HUES64 (cell line): Measurements from ENCODE around the gene DYSF.

Experiments used
- H3K27ac ChIP-seq: 2 replicates; pipeline ENCODE4 v1.7.0; 2013; ENCODE audit warnings: low read depth, low read length, inconsistent platforms
- H3K27me3 ChIP-seq: 2 replicates; pipeline ENCODE4 v1.6.1; 2013; ENCODE audit warnings: mild to moderate bottlenecking, low read length; ENCODE audit not compliant: insufficient read depth
- H3K36me3 ChIP-seq: 2 replicates; pipeline ENCODE4 v1.6.1; 2013; ENCODE audit warnings: mild to moderate bottlenecking, low read length; ENCODE audit not compliant: insufficient read depth
- H3K4me1 ChIP-seq: 2 replicates; pipeline ENCODE4 v1.6.1; 2013; ENCODE audit warnings: mild to moderate bottlenecking, low read length, moderate library complexity; ENCODE audit not compliant: insufficient read depth
- H3K4me3 ChIP-seq: 2 replicates; pipeline ENCODE4 v1.5.1; 2013; ENCODE audit warnings: mild to moderate bottlenecking, low read length, moderate library complexity
- H3K9ac ChIP-seq: 2 replicates; pipeline ENCODE4 v1.6.1; 2013; ENCODE audit warnings: mild to moderate bottlenecking, low read depth, low read length
- H3K9me3 ChIP-seq: 2 replicates; pipeline ENCODE4 v1.6.1; 2013; ENCODE audit warnings: low read depth, low read length; ENCODE audit not compliant: insufficient read depth
- WGBS: fragments of 150-250, 120-280 bp; methylation state at CpG from one replicate; pipeline ENCODE4 v1.1.7; 2013; ENCODE audit warnings: missing lambda C conversion rate; 5-methylcytosine and 5-hydroxymethylcytosine counted together

DYSF gene

DNA sequence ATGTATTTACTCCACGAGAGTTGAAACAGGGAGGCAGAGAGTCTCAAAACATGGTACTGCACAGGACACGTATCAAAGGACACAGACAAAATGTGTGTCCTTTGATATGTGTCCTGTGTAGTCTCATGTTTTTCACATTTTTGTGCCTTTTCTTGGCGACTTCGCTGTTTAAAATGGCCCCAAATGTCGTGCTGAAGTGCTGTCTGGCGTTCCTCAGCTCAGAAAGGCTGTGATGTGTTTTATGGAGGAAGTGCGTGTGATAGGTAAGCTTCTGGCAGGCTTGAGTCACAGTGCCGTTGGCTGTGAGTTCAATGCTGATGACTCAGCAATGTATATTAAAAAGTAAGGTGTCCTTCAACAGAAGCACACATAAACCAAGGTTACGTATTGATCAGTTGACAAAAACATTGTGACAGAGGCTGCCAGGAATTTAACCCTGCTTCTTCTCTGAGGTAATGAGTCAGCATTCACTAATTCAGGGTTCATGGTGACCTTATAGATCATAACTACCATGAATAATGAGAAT lies 78.2 kb downstream of the DYSF start:
- Histone ChIP-seq H3K9ac (no peak overlapping the region), H3K9me3 (no peaks in the 10 kb centered on the region), H3K4me3 (no peak overlapping the region), H3K27me3 (no peaks in the 10 kb centered on the region), H3K27ac (no peak overlapping the region), H3K4me1 (peaks cover 16% of the 10 kb centered on the region), H3K36me3 (no peaks in the 10 kb centered on the region)
- WGBS, result 94% methylated on average over 9 of the region's 9 CpGs

DNA sequence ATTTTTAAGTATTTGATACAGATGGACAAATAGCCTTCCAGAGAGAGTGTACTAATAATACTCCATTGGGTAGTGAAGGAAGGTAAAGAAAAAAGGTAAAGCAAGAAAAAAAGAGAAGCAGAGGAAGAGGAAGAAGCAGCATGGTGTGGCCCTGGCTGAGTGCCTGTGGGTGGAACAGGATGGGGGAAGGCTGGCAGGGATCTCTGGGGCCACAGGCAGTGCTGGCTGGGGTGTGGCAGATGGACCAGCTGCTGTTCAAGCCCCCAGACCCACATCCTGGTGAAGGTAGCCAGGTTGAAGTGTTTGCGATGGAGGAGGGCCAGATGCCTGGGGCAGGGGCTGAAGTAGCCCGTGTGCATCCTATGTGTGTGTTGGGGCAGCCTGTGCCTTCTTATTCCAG lies 79.0 kb downstream of the DYSF start:
- no peaks in the 10 kb centered on the region for H3K36me3 ChIP-seq
- peaks cover 9% of the 10 kb centered on the region for H3K4me1 ChIP-seq
- H3K4me3 ChIP-seq, result no peak overlapping the region
- H3K27ac ChIP-seq, result no peak overlapping the region
- 88% methylated on average over 2 of the region's 2 CpGs for WGBS
- no peak overlapping the region for H3K9ac ChIP-seq
- H3K27me3 ChIP-seq, result no peaks in the 10 kb centered on the region
- H3K9me3 ChIP-seq, result no peaks in the 10 kb centered on the region

DNA sequence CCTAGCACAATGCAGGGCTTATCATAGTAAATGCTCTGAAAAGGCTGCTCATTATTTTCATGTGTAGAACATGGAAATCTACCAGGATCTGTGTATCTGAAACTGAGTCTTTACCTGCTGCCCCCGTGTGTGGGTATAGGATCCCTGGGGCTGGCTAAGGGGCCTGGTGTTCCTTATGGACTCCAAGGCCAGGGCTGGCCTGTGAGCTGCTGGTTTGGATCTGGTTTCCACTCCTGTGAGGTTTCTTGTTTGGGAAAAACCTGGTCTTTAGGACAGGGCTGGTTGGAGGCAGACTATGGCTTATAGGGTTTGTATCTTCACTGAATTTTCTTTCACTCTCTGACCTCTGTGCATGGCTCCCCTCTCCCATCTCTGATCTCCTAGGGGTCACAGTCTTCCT lies 80.8 kb downstream of the DYSF start:
- Histone ChIP-seq H3K27ac (no peak overlapping the region), H3K27me3 (no peaks in the 10 kb centered on the region), H3K4me3 (no peak overlapping the region), H3K9ac (no peak overlapping the region), H3K9me3 (no peaks in the 10 kb centered on the region), H3K36me3 (no peaks in the 10 kb centered on the region), H3K4me1 (no peaks in the 10 kb centered on the region)
- WGBS, result 84% methylated on average over 1 of the region's 1 CpG

DNA sequence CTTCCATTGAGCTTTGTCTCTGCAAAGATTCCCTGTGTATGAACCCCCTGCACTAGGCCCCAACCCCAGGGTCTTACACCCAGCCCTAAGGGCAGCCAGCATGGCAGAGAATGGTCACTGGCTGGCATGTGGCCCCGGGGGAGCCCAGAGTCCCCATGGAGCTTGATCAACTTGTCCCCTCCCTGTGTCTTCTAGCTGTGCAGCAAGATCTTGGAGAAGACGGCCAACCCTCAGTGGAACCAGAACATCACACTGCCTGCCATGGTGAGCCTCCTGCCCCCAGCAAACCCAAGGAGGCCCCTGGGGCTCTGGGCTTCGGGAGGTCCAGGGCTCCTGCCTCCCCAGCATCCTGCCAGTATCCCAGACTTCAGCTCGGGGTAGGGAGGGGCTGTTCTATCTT lies 81.5 kb downstream of the DYSF start:
- no peak overlapping the region for H3K9ac ChIP-seq
- H3K4me1 ChIP-seq, result no peaks in the 10 kb centered on the region
- no peaks in the 10 kb centered on the region for H3K27me3 ChIP-seq
- no peaks in the 10 kb centered on the region for H3K36me3 ChIP-seq
- WGBS, result 94% methylated on average over 4 of the region's 4 CpGs
- no peaks in the 10 kb centered on the region for H3K9me3 ChIP-seq
- no peak overlapping the region for H3K4me3 ChIP-seq
- no peak overlapping the region for H3K27ac ChIP-seq

DNA sequence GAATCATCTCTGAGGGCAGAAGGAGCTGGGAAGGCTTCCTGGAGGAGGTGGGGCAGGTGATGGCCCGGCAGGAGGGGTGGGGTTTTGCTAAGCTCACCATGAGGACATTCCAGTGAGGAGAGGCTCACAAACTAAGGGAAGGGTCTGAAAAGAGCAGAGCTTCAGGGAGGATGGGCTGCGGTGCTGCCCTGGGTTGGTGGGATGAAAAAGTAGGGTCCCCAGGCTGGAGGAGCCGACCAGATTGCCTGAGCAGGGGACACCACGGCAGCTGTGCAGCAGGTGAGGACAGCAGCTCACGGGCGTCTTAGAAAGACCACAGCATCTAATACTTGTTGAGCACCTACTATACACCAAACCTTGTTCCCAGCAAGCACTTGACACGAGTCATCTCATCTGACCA lies 82.2 kb downstream of the DYSF start:
- WGBS, result 91% methylated on average over 7 of the region's 7 CpGs
- Histone ChIP-seq H3K27ac (no peak overlapping the region), H3K9ac (no peak overlapping the region), H3K4me3 (no peak overlapping the region), H3K9me3 (no peaks in the 10 kb centered on the region), H3K4me1 (no peaks in the 10 kb centered on the region), H3K27me3 (no peaks in the 10 kb centered on the region), H3K36me3 (no peaks in the 10 kb centered on the region)

DNA sequence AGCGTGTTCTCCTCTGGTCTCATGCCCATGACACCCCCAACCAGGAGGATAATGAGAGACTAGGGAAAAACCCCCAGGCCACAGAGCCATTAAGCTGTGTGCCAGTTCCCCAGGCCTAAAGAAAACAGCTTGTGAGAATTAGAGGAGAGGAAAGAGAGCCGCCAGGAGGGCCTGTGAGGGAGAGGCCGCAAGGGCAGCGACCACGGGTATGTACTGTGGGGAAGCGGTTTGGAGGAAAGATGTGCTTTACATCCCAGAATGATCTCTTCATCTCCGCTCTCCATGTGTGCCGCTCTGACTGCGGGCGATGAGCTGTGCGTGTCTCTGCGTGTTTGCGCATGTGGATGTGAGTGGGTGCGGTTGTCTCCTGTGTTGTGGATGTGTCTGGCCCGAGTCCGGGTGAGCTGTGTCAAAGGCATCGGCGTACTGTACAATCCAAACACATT lies 82.9 kb downstream of the DYSF start:
- no peak overlapping the region for H3K4me3 ChIP-seq
- no peaks in the 10 kb centered on the region for H3K27me3 ChIP-seq
- 0 out of 2 replicates have a peak, but pooled peaks cover under 1% of the 10 kb centered on the region for H3K9me3 ChIP-seq
- no peak overlapping the region for H3K27ac ChIP-seq
- no peaks in the 10 kb centered on the region for H3K4me1 ChIP-seq
- H3K9ac ChIP-seq, result no peak overlapping the region
- no peaks in the 10 kb centered on the region for H3K36me3 ChIP-seq
- WGBS, result 92% methylated on average over 15 of the region's 18 CpGs

DNA sequence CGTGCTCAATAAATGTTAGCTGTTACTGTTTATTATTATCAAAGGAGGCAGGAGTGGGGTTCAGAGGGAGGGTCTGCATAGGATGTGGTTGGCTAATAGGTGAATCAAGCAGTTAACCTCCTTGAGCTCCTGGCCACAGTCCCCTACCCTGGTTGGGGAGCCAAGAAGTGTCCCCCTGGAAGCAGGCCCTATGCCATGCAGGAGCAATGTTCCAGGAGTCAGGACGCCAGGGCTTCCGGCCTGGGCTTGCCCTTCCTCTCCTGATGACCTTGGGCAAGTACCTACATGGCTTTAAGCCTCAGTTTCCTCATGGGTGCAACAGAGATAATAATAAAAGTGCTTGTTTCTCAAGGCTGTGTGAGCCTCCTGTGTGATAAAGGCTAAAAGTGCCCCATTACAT lies 84.9 kb downstream of the DYSF start:
- H3K27ac ChIP-seq, result no peak overlapping the region
- H3K36me3 ChIP-seq, result no peaks in the 10 kb centered on the region
- no peaks in the 10 kb centered on the region for H3K4me1 ChIP-seq
- H3K9me3 ChIP-seq, result peaks cover 9% of the 10 kb centered on the region; the same call in 1 of the 2 replicates
- no peak overlapping the region for H3K9ac ChIP-seq
- 92% methylated on average over 3 of the region's 3 CpGs for WGBS
- H3K27me3 ChIP-seq, result no peaks in the 10 kb centered on the region
- no peak overlapping the region for H3K4me3 ChIP-seq

DNA sequence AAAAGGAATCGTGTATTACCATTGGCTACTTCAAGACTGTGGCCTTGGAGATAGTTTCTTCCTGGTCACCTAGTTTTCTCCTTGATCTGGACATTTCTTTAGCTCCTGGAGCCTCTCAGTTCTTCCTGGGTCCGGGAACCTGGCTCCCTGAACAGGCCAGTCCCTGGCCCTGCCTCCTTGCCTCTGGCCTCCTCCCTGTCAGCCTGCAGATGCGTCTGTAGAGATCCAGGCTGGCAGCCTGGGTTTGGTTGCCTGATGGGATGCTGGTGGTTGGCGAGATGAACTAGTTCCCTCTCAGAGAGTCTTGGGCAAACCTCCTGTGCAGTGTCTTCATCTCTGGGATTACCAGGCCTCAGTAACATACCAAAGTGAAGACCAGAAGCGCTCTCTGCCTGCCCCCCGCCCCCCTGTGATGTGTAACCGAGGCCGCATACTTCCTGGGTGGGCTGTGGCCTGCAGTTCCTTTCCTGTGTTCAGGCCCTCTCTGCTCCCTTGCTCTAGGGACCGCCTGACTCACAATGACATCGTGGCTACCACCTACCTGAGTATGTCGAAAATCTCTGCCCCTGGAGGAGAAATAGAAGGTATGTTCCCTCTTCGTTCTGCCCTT lies 85.4 kb downstream of the DYSF start:
- 85% methylated on average over 11 of the region's 12 CpGs for WGBS
- Histone ChIP-seq H3K4me1 (no peaks in the 10 kb centered on the region), H3K27ac (no peak overlapping the region), H3K9ac (no peak overlapping the region), H3K9me3 (peaks cover 9% of the 10 kb centered on the region; the same call in 1 of the 2 replicates), H3K36me3 (no peaks in the 10 kb centered on the region), H3K27me3 (no peaks in the 10 kb centered on the region), H3K4me3 (no peak overlapping the region)

DNA sequence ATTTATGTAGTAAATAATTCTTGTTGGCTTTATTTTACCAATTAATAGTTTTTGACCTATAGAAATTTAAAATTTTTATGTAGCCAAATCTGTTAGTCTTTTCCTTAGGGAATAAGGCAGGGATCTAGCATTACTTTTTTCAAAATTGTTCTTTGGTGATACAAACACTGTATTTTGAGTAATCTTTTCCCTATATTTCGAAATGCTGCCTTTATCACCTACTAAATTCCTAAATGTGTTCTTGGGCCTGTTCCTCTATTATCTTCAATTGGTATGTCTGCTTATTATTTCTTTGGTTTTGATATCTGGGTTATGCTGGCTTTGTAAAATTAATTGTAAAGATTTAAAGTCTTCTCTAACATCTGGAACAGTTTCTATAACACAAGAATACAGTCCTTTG lies 87.5 kb downstream of the DYSF start:
- Histone ChIP-seq H3K4me1 (no peaks in the 10 kb centered on the region), H3K27me3 (peaks cover 6% of the 10 kb centered on the region; the same call in 1 of the 2 replicates), H3K27ac (no peak overlapping the region), H3K9ac (no peak overlapping the region), H3K4me3 (no peak overlapping the region), H3K9me3 (peaks cover 12% of the 10 kb centered on the region; the same call in 1 of the 2 replicates), H3K36me3 (no peaks in the 10 kb centered on the region)
- no CpG with 5 or more reads among the region's 1 CpG for WGBS

DNA sequence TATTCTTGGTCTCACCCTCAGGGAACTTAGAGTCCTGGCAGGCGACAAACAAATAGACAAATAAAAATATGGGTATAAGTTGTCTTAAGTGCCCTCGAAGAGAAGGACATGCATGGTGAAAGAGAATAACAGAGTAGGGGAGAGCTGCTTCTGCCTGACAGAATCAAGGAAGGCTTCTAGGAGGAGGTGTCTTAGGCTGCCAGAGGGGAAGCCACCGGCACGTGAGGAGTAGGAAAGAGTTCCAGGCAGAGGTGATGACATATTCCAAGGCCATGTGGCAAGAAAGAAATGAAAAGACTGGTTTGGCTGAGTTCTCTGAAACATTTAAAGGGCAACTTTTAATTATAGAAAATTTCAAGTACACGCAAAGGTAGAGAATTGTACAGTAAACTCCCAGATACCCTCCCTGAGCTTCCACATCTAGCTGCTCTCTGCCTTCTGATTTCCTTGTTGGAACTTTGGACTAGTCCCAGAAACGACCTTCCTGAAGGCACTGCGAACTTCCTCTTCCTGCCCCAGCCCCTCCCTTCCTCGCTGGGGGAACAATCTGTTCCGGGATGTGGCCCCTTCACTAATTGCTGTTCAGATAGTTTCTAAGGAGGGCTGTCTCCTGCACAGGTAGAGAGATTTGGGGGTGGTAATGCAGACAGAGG lies 91.7 kb downstream of the DYSF start:
- WGBS, result 90% methylated on average over 9 of the region's 9 CpGs
- Histone ChIP-seq H3K27me3 (peaks cover 6% of the 10 kb centered on the region; the same call in 1 of the 2 replicates), H3K27ac (no peak overlapping the region), H3K4me3 (no peak overlapping the region), H3K9ac (no peak overlapping the region), H3K36me3 (no peaks in the 10 kb centered on the region), H3K9me3 (peaks cover 12% of the 10 kb centered on the region; the same call in 1 of the 2 replicates), H3K4me1 (no peaks in the 10 kb centered on the region)

DNA sequence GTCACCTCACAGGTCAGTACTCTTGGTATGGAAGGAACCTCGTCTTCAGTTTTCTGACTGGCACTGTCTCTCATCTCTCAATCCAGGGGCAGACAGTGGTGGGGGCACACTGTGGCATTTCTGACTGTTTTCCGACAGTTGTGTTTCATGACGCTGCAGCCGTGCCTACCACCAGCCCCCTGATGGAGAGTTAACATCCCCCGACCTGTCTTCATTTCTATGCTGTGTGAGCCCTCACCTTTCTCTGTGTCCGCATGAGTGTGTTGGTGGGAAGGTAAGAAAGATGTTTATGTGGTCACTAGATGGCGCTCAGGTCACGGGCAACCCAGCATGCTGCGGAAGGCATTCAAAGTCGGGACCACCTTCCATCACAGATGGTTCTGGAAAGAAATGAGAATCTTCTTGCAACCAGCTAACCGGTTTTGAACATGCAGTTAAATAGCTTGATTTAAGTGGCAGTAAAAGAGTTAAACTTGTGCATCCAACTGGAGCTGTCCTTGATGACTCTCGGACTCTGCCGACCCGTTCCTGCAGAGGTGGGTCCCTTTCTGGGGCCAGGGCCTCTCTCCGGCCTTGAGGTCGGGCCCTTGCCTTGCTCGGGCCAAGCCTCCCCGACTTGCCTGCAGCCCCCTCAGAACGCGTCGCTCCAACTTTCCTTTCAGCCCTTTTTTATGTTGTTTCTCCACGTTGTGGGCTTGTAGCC lies 92.4 kb downstream of the DYSF start:
- 59% methylated on average over 22 of the region's 22 CpGs for WGBS
- H3K9ac ChIP-seq, result no peak overlapping the region
- H3K9me3 ChIP-seq, result peaks cover 12% of the 10 kb centered on the region; the same call in 1 of the 2 replicates
- H3K36me3 ChIP-seq, result no peaks in the 10 kb centered on the region
- no peak overlapping the region for H3K4me3 ChIP-seq
- H3K27ac ChIP-seq, result no peak overlapping the region
- peaks cover 6% of the 10 kb centered on the region; the same call in 1 of the 2 replicates for H3K27me3 ChIP-seq
- no peaks in the 10 kb centered on the region for H3K4me1 ChIP-seq
